ENCODE results near the gene CFAP100. TPM values are rescaled to one million over a fixed set of nuclear protein-coding genes. Genes with fewer than 3 reads are reported as not detected.

The CFAP100 gene
- total RNA-seq, 4 donors from 2014 or later, result not detected

GRCh38 chr3:126350502-126351085 lies 44.1 kb upstream of the CFAP100 start:
- Histone ChIP-seq H3K4me1 (peaks cover 0 to 14% (median 1%) of the 10 kb centered on the region in 4 donors), H3K36me3 (no peaks in the 10 kb centered on the region), H3K9me3 (no peaks in the 10 kb centered on the region), H3K27ac (no peak overlapping the region), H3K4me3 (no peak overlapping the region), H3K27me3 (peaks cover 5% of the 10 kb centered on the region)
- 87% methylated on average over 8 of the region's 9 CpGs; no CpG with 5 or more reads in 1 of the 2 donors for WGBS, 2 donors (ENCODE audit: low coverage in 1 of 2)
- in situ Hi-C loops (cut with MboI; ENCODE audit: low pct_ligation_motif_present in 1 of 4, low pct_unique_long_range_greater_than_20kb in 1 of 4, low sequenced_read_pairs in 3 of 4) (no loop called here), intact Hi-C loops (cut with DNase I; ENCODE audit: low total_unique reads) (loop anchor here (10.0 kb wide), 1 partner anchor 86 kb away; no protein-coding TSS in a partner anchor)
- no peak for TF ChIP-seq EP300 (IDR thresholded peaks at IDR 0.05; ENCODE audit: low read depth)
- no peak for TF ChIP-seq POLR2AphosphoS5 (IDR thresholded peaks at IDR 0.05)
- TF ChIP-seq, protein P1, sequence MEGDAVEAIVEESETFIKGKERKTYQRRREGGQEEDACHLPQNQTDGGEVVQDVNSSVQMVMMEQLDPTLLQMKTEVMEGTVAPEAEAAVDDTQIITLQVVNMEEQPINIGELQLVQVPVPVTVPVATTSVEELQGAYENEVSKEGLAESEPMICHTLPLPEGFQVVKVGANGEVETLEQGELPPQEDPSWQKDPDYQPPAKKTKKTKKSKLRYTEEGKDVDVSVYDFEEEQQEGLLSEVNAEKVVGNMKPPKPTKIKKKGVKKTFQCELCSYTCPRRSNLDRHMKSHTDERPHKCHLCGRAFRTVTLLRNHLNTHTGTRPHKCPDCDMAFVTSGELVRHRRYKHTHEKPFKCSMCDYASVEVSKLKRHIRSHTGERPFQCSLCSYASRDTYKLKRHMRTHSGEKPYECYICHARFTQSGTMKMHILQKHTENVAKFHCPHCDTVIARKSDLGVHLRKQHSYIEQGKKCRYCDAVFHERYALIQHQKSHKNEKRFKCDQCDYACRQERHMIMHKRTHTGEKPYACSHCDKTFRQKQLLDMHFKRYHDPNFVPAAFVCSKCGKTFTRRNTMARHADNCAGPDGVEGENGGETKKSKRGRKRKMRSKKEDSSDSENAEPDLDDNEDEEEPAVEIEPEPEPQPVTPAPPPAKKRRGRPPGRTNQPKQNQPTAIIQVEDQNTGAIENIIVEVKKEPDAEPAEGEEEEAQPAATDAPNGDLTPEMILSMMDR (IDR thresholded peaks at IDR 0.05), result no peak
- no peak for TF ChIP-seq POLR2A (IDR thresholded peaks at IDR 0.05)
- peak; percentile 7 for DNase-seq

- 83 to 100% methylated on average over 1 to 10 of the region's 10 CpGs for WGBS, 2 donors (ENCODE audit: low coverage in 1 of 2)
- peaks cover 0 to 20% (median 3%) of the 10 kb centered on the region in 4 donors for H3K4me1 ChIP-seq
- H3K36me3 ChIP-seq, result no peaks in the 10 kb centered on the region
- H3K27me3 ChIP-seq, result peaks cover 11% of the 10 kb centered on the region
- in situ Hi-C loops (cut with MboI; ENCODE audit: low pct_ligation_motif_present in 1 of 4, low pct_unique_long_range_greater_than_20kb in 1 of 4, low sequenced_read_pairs in 3 of 4), result no loop called here
- peak; percentile 3 for DNase-seq
- no peaks in the 10 kb centered on the region for H3K9me3 ChIP-seq
- intact Hi-C loops (cut with DNase I; ENCODE audit: low total_unique reads), result loop anchor here (10.0 kb wide), 1 partner anchor 86 kb away; no protein-coding TSS in a partner anchor
- no peak overlapping the region for H3K27ac ChIP-seq
- TF ChIP-seq, protein P1 (IDR thresholded peaks at IDR 0.05), result no peak
- TF ChIP-seq POLR2AphosphoS5 (IDR thresholded peaks at IDR 0.05) (no peak), POLR2A (IDR thresholded peaks at IDR 0.05) (no peak), EP300 (IDR thresholded peaks at IDR 0.05; ENCODE audit: low read depth) (no peak)
- no peak overlapping the region for H3K4me3 ChIP-seq
These were observed 43.5 kb upstream of the CFAP100 start for GRCh38 chr3:126351086-126351770.

DNA sequence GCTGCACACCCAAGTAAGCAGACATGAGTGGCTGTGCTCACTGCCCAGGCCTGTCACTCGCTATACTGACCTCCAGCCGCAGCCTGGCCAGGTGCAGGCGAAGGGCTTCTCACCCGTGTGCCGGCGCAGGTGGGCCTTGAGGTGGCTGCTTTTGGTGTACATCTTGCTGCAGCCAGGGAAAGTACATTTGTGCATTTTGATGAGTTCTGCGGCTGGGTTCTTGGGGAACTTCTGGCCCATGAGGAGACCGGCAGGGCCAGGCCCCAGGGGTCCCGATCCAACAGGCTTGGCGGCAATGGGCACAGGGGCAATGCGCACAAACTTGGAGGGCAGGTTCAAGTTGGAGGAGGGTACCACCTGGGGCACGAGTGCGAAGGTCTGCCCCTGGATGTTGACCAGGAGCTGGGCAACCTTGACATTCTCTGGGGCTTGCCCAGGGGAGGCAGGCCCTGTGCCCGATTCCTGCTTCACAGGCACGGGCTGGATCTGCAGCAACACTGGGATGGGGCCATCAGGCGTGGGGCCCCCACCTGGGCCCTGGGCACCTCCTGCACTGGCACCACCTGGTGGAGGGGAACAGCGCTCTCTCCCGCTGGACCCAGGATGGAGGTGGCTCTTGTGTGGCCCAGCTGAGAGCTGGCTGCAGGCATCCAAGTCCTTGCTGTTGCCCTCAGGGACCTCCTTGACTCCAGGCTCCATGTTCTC lies 42.8 kb upstream of the CFAP100 start:
- Histone ChIP-seq H3K36me3 (no peaks in the 10 kb centered on the region), H3K27me3 (peaks cover 18% of the 10 kb centered on the region), H3K4me1 (peaks cover 0 to 20% (median 10%) of the 10 kb centered on the region in 4 donors), H3K4me3 (no peak overlapping the region), H3K9me3 (no peaks in the 10 kb centered on the region), H3K27ac (no peak overlapping the region)
- TF ChIP-seq, protein P1 (IDR thresholded peaks at IDR 0.05), result no peak
- no peak for TF ChIP-seq POLR2A (IDR thresholded peaks at IDR 0.05)
- TF ChIP-seq POLR2AphosphoS5 (IDR thresholded peaks at IDR 0.05), result no peak
- no peak for TF ChIP-seq EP300 (IDR thresholded peaks at IDR 0.05; ENCODE audit: low read depth)
- peak; percentile 5 for DNase-seq
- in situ Hi-C loops (cut with MboI; ENCODE audit: low pct_ligation_motif_present in 1 of 4, low pct_unique_long_range_greater_than_20kb in 1 of 4, low sequenced_read_pairs in 3 of 4) (no loop called here), intact Hi-C loops (cut with DNase I; ENCODE audit: low total_unique reads) (loop anchor here (10.0 kb wide), 1 partner anchor 87 kb away; no protein-coding TSS in a partner anchor)
- 100% methylated on average over 14 of the region's 18 CpGs; no CpG with 5 or more reads in 1 of the 2 donors for WGBS, 2 donors (ENCODE audit: low coverage in 1 of 2)

Data from transverse colon (tissue), 4 donors.